Adrenal gland (tissue), 12 donors: Measurements from ENCODE around the gene CENPM. TPM values are rescaled to one million over a fixed set of nuclear protein-coding genes. Genes with fewer than 3 reads are reported as not detected.

Experiments
- DNase-seq, 7 donors: peaks; one replicate each; pipeline ENCODE4 v3.0.0-alpha.2; 2019 to 2020
- H3K27ac ChIP-seq, 5 donors: fragments of 200-600 bp; sonication (generic) in 4 of 5; 1 replicate in 3 of 5; 2 replicates in 2 of 5; pipeline versions ENCODE4 v1.5.1 to v1.8.0; 2016 to 2020; ENCODE audit warnings: mild to moderate bottlenecking in 1 of 5
- H3K27me3 ChIP-seq: fragments of 200-600 bp; 2 replicates; pipeline ENCODE4 v1.8.0; 2021
- H3K36me3 ChIP-seq, 2 donors: fragments of 200-600 bp; replicated peaks in 1 of 2; 1 replicate in 1 of 2; 2 replicates in 1 of 2; pipeline versions ENCODE4 v1.5.1 to v1.8.0; 2018 to 2022
- H3K4me1 ChIP-seq, 2 donors: fragments of 200-600 bp; replicated peaks in 1 of 2; 1 replicate in 1 of 2; 2 replicates in 1 of 2; pipeline versions ENCODE4 v1.5.1 to v1.8.0; 2018 to 2021
- H3K4me3 ChIP-seq, 4 donors: fragments of 200-600 bp; sonication (generic) in 3 of 4; one replicate each; pipeline ENCODE4 v1.5.1; 2016 to 2018
- H3K9me3 ChIP-seq, 3 donors: fragments of 200-600 bp; sonication (generic) in 1 of 3; replicated peaks in 1 of 3; 1 replicate in 2 of 3; 2 replicates in 1 of 3; pipeline versions ENCODE4 v1.5.1 to v1.8.0; 2016 to 2021
- POLR2A ChIP-seq, 2 donors: fragments of 450-650 bp; IDR thresholded peaks; one replicate each; pipeline ENCODE4 v1.6.1; 2017; ENCODE audit warnings: antibody characterized with exemption in 2 of 2, mild to moderate bottlenecking in 2 of 2, moderate library complexity in 1 of 2
- WGBS, 4 donors: extraction: QIAGEN DNeasy Blood & Tissue Kit in 2 of 4; methylation state at CpG; one replicate each; pipeline versions ENCODE4 v1.1.5 to v1.1.7; 2013 to 2017; 5-methylcytosine and 5-hydroxymethylcytosine counted together
- intact Hi-C, 2 donors: fragments of 100-400 bp; cut with DNase I; formaldehyde crosslinking; loops; one replicate each; pipeline versions ENCODE4 v1.14.1 to v1.15.0; 2022 to 2023
- polyA plus RNA-seq, 3 donors: library from polyadenylated mRNA; stranded (reverse); fragments of 200-250 nt in 2 of 3; fragments of 350-450 nt in 1 of 3; fragmentation: Illumina TruSeq in 1 of 3; extraction: RNeasy Lipid Tissue Mini Kit (QIAGEN cat#74804) in 1 of 3; gene quantifications; one replicate each; pipeline ENCODE4 v1.2.3, GENCODE V29; 2013 to 2014
- total RNA-seq, 9 donors: library from RNA; depleted of rRNA in 4 of 9; stranded (reverse); fragments of >200 nt in 4 of 9; fragments of 120-200 nt in 1 of 9; fragmentation: NEBNext Ultra II Directional in 1 of 9; extraction: Animal tissue kit (Norgen Biotek cat#: 25700) in 1 of 9; gene quantifications; one replicate each; pipeline versions ENCODE4 v1.1.0 to v1.2.4, GENCODE V29; 2013 to 2023
- TF ChIP-seq, protein P1 (sequence below), 6 experiments: fragments of 450-650 bp in 4 of 6; fragments of 200-600 bp in 2 of 6; sonication (generic) in 1 of 6; IDR thresholded peaks; 1 replicate in 5 of 6; 2 replicates in 1 of 6; pipeline versions ENCODE4 v1.5.1 to v1.8.0; 2016 to 2021; ENCODE audit warnings: antibody characterized with exemption in 6 of 6, mild to moderate bottlenecking in 2 of 6, moderate library complexity in 1 of 6
- donor health status: healthy with polysubstance abuse.
- donor health status: Bipolar disorder and iron deficiency.
- donor health status: DM: yes; HTN: yes; CAD: no.
- donor health status: DM: no; HTN: no; CAD: no.
- donor health status: DM: no; HTN: no; CAD: no.
- donor health status: DM: yes; HTN: yes; CAD: no.

CENPM gene
- total and polyA plus RNA-seq, 12 donors = 0.88 to 9.2 (median 1.7) TPM; not detected in 1

GRCh38 chr22:41935015-41935351 lies 12.0 kb downstream of the CENPM start:
- H3K27me3 ChIP-seq = no peaks in the 10 kb centered on the region
- intact Hi-C loops = no loop called here
- no peaks in the 10 kb centered on the region for H3K4me1 ChIP-seq
- no peaks in the 10 kb centered on the region for H3K9me3 ChIP-seq
- WGBS, 4 donors = 79 to 94% (median 89%) methylated on average over 3 to 4 of the region's 4 CpGs
- TF ChIP-seq, protein P1, sequence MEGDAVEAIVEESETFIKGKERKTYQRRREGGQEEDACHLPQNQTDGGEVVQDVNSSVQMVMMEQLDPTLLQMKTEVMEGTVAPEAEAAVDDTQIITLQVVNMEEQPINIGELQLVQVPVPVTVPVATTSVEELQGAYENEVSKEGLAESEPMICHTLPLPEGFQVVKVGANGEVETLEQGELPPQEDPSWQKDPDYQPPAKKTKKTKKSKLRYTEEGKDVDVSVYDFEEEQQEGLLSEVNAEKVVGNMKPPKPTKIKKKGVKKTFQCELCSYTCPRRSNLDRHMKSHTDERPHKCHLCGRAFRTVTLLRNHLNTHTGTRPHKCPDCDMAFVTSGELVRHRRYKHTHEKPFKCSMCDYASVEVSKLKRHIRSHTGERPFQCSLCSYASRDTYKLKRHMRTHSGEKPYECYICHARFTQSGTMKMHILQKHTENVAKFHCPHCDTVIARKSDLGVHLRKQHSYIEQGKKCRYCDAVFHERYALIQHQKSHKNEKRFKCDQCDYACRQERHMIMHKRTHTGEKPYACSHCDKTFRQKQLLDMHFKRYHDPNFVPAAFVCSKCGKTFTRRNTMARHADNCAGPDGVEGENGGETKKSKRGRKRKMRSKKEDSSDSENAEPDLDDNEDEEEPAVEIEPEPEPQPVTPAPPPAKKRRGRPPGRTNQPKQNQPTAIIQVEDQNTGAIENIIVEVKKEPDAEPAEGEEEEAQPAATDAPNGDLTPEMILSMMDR (IDR thresholded peaks at IDR 0.05) = no peak
- no peak for TF ChIP-seq POLR2A (IDR thresholded peaks at IDR 0.05)
- no peak overlapping the region for H3K27ac ChIP-seq
- H3K36me3 ChIP-seq = no peaks in the 10 kb centered on the region
- no peak overlapping the region for H3K4me3 ChIP-seq
- DNase-seq = no peak

- no peaks in the 10 kb centered on the region for H3K27me3 ChIP-seq
- DNase-seq = no peak
- 93 to 95% (median 94%) methylated on average over 15 to 17 of the region's 17 CpGs for WGBS, 4 donors
- no peak overlapping the region for H3K4me3 ChIP-seq
- TF ChIP-seq POLR2A (IDR thresholded peaks at IDR 0.05) = no peak
- TF ChIP-seq, protein P1 (IDR thresholded peaks at IDR 0.05) = no peak
- no peak overlapping the region for H3K27ac ChIP-seq
- no peaks in the 10 kb centered on the region for H3K4me1 ChIP-seq
- intact Hi-C loops = no loop called here
- no peaks in the 10 kb centered on the region for H3K9me3 ChIP-seq
- no peaks in the 10 kb centered on the region for H3K36me3 ChIP-seq
These were observed 12.5 kb downstream of the CENPM start for GRCh38 chr22:41934284-41935014.

- Histone ChIP-seq H3K36me3 (no peaks in the 10 kb centered on the region), H3K4me3 (no peak overlapping the region), H3K4me1 (no peaks in the 10 kb centered on the region), H3K27ac (no peak overlapping the region), H3K27me3 (no peaks in the 10 kb centered on the region), H3K9me3 (no peaks in the 10 kb centered on the region)
- DNase-seq = no peak
- TF ChIP-seq, protein P1 (IDR thresholded peaks at IDR 0.05) = no peak
- no peak for TF ChIP-seq POLR2A (IDR thresholded peaks at IDR 0.05)
- intact Hi-C loops = no loop called here
- WGBS, 4 donors = 85 to 95% (median 91%) methylated on average over 6 to 16 of the region's 16 CpGs
These were observed 13.4 kb downstream of the CENPM start for GRCh38 chr22:41933411-41934177.

DNA sequence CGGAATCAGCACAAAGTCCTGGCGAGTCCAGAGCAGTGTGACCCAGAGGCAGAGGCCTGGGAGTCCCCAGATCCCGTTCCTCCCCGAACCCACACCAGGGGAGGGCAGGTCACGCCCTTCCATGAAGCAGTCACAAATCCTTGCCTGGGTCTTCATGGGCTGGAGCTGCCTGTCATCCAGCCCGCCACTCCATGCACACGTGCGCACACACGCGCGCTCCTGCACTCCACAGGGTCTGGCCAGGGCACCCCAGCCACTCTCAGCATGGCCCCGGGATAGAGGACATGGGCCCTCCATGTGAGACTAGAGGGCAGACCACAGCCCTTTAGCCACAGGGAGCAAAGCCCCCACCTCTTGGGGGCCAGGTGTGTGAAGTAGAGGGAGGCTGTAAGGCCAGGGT lies 14.6 kb downstream of the CENPM start:
- H3K36me3 ChIP-seq = no peaks in the 10 kb centered on the region
- DNase-seq = no peak
- no peaks in the 10 kb centered on the region for H3K4me1 ChIP-seq
- no peaks in the 10 kb centered on the region for H3K9me3 ChIP-seq
- WGBS, 4 donors = 90 to 98% (median 93%) methylated on average over 5 to 12 of the region's 12 CpGs
- no peak for TF ChIP-seq POLR2A (IDR thresholded peaks at IDR 0.05)
- TF ChIP-seq, protein P1 (IDR thresholded peaks at IDR 0.05) = no peak
- H3K27ac ChIP-seq = no peak overlapping the region
- intact Hi-C loops = no loop called here
- no peak overlapping the region for H3K4me3 ChIP-seq
- H3K27me3 ChIP-seq = no peaks in the 10 kb centered on the region
